ENCODE data around the gene CACNB2. TPM values are rescaled to one million over a fixed set of nuclear protein-coding genes. Genes with fewer than 3 reads are reported as not detected.

The CACNB2 gene
- total RNA-seq, 1 experiment from 2014 or later = 34.1 TPM

- Histone ChIP-seq H3K4me3 (ENCODE audit: low read depth, low read length, poor library complexity, severe bottlenecking) (no peak overlapping the region), H3K27me3 (replicated peaks; ENCODE audit: insufficient read depth, low read depth, low read length, poor library complexity) (no peaks in the 10 kb centered on the region), H3K4me1 (ENCODE audit: insufficient read depth, low read length, poor library complexity, severe bottlenecking) (peaks cover 50% of the 10 kb centered on the region), H3K27ac (ENCODE audit: low read depth, low read length, poor library complexity, severe bottlenecking) (peak overlapping the region; percentile 48), H3K36me3 (ENCODE audit: insufficient read depth, low read length, poor library complexity, severe bottlenecking) (no peaks in the 10 kb centered on the region), H3K9me3 (ENCODE audit: low read depth, low read length, poor library complexity, severe bottlenecking) (no peaks in the 10 kb centered on the region)
- POLR2A ChIA-PET (ENCODE audit: low non-redundant PET) = no interaction called here
- TF ChIP-seq EZH2 (IDR thresholded peaks at IDR 0.05; ENCODE audit: borderline replicate concordance, low read depth, low read length, poor library complexity, severe bottlenecking) (no peak), CTCF (conservative IDR thresholded peaks at IDR 0.05; ENCODE audit: low read depth, low read length) (no peak)
- CTCF ChIA-PET = interaction anchor here (0.6 kb wide), 1 partner anchor 370 kb away, joined by 3 read pairs; no protein-coding TSS in a partner anchor
- no TSS peak for BruUV-seq (replicated peaks)
- DNase-seq (ENCODE audit: low spot score) = no peak
- intact Hi-C loops (cut with micrococcal nuclease; ENCODE audit: unreplicated experiment) = no loop called here
Observed at GRCh38 chr10:18213271-18213670, 73.0 kb downstream of the CACNB2 start.

- ChIA-PET CTCF (no interaction called here), POLR2A (ENCODE audit: low non-redundant PET) (no interaction called here)
- H3K4me1 ChIP-seq (ENCODE audit: insufficient read depth, low read length, poor library complexity, severe bottlenecking) = peaks cover 45% of the 10 kb centered on the region
- no peaks in the 10 kb centered on the region for H3K9me3 ChIP-seq (ENCODE audit: low read depth, low read length, poor library complexity, severe bottlenecking)
- no TSS peak for BruUV-seq (replicated peaks)
- intact Hi-C loops (cut with micrococcal nuclease; ENCODE audit: unreplicated experiment) = loop anchor here (2.0 to 5.0 kb wide), 4 partner anchors 73 to 473 kb away; partner anchors contain the start of gene CACNB2
- no peak for TF ChIP-seq EZH2 (IDR thresholded peaks at IDR 0.05; ENCODE audit: borderline replicate concordance, low read depth, low read length, poor library complexity, severe bottlenecking)
- TF ChIP-seq CTCF (conservative IDR thresholded peaks at IDR 0.05; ENCODE audit: low read depth, low read length) = peak; percentile 91
- no peaks in the 10 kb centered on the region for H3K36me3 ChIP-seq (ENCODE audit: insufficient read depth, low read length, poor library complexity, severe bottlenecking)
- no peak overlapping the region for H3K4me3 ChIP-seq (ENCODE audit: low read depth, low read length, poor library complexity, severe bottlenecking)
- peak; percentile 85 for DNase-seq (ENCODE audit: low spot score)
- peak overlapping the region; percentile 63 for H3K27ac ChIP-seq (ENCODE audit: low read depth, low read length, poor library complexity, severe bottlenecking)
- no peaks in the 10 kb centered on the region for H3K27me3 ChIP-seq (replicated peaks; ENCODE audit: insufficient read depth, low read depth, low read length, poor library complexity)
Observed at GRCh38 chr10:18214691-18215563, 74.7 kb downstream of the CACNB2 start.

DNA sequence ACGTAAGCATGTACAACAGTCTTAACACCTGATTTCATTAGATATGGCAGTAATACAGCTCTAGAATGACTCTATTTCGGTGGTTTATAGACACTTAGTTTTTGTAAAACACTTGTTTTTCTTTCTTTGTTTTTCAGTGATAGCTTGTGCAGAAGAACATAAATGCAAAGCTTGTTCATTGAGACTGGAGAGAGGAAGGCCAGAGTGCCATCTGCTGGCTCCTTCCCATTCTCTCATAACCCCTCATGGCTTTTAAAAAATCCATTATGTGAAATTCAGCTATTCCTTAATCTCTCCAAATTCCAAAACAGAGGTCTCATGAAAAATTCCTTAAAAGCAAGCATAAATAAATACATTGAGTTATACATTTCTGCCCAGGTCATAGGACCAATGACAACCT lies 76.3 kb downstream of the CACNB2 start:
- TF ChIP-seq CTCF (conservative IDR thresholded peaks at IDR 0.05; ENCODE audit: low read depth, low read length) (peak; percentile 75), EZH2 (IDR thresholded peaks at IDR 0.05; ENCODE audit: borderline replicate concordance, low read depth, low read length, poor library complexity, severe bottlenecking) (no peak)
- CTCF ChIA-PET = interaction anchor here (0.6 to 2.1 kb wide), 6 partner anchors 17 to 473 kb away, joined by 3 to 11 read pairs (median 5); no protein-coding TSS in a partner anchor

More for the DNA sequence above, 76.3 kb downstream of the CACNB2 start:
- Histone ChIP-seq H3K4me1 (ENCODE audit: insufficient read depth, low read length, poor library complexity, severe bottlenecking) (peaks cover 40% of the 10 kb centered on the region), H3K4me3 (ENCODE audit: low read depth, low read length, poor library complexity, severe bottlenecking) (no peak overlapping the region), H3K9me3 (ENCODE audit: low read depth, low read length, poor library complexity, severe bottlenecking) (no peaks in the 10 kb centered on the region), H3K36me3 (ENCODE audit: insufficient read depth, low read length, poor library complexity, severe bottlenecking) (no peaks in the 10 kb centered on the region), H3K27me3 (replicated peaks; ENCODE audit: insufficient read depth, low read depth, low read length, poor library complexity) (no peaks in the 10 kb centered on the region), H3K27ac (ENCODE audit: low read depth, low read length, poor library complexity, severe bottlenecking) (no peak overlapping the region)
- BruUV-seq (replicated peaks) = no TSS peak
- POLR2A ChIA-PET (ENCODE audit: low non-redundant PET) = interaction anchor here (0.5 kb wide), 1 partner anchor 317 kb away, joined by 5 read pairs; no protein-coding TSS in a partner anchor
- intact Hi-C loops (cut with micrococcal nuclease; ENCODE audit: unreplicated experiment) = loop anchor here (5.0 kb wide), 2 partner anchors 74 to 474 kb away; partner anchors contain the start of gene CACNB2
- peak; percentile 71 for DNase-seq (ENCODE audit: low spot score)
